H9 (cell line): Measurements from ENCODE around the gene SPRED2. TPM values are rescaled to one million over a fixed set of nuclear protein-coding genes. Genes with fewer than 3 reads are reported as not detected.

Source experiments
- DNase-seq: peaks from one replicate; pipeline ENCODE4 v3.0.0-alpha.2; 2017
- H2AFZ ChIP-seq: one replicate; pipeline ENCODE4 v1.6.1; 2013; ENCODE audit warnings: mild to moderate bottlenecking, low read length, control low read depth, moderate library complexity
- H2AK5ac ChIP-seq: 2 replicates; pipeline ENCODE4 v1.6.1; 2013; ENCODE audit warnings: low read length, control low read depth, mixed read lengths; ENCODE audit not compliant: insufficient read length
- H2BK120ac ChIP-seq: one replicate; pipeline ENCODE4 v1.6.1; 2013; ENCODE audit warnings: low read depth, mild to moderate bottlenecking, low read length, control low read depth, inconsistent platforms; ENCODE audit not compliant: poor library complexity, severe bottlenecking
- H2BK12ac ChIP-seq: 2 replicates; pipeline ENCODE4 v1.6.1; 2013; ENCODE audit warnings: low read length, control low read depth, mixed read lengths, low read depth; ENCODE audit not compliant: insufficient read length
- H2BK15ac ChIP-seq: 2 replicates; pipeline ENCODE4 v1.6.1; 2013; ENCODE audit warnings: low read depth, low read length, control low read depth
- H2BK20ac ChIP-seq: one replicate; pipeline ENCODE4 v1.6.1; 2013; ENCODE audit warnings: low read depth, mild to moderate bottlenecking, low read length, control low read depth, inconsistent platforms; ENCODE audit not compliant: poor library complexity, severe bottlenecking
- H2BK5ac ChIP-seq: 2 replicates; pipeline ENCODE4 v1.6.1; 2013; ENCODE audit warnings: low read length, control low read depth, mixed read lengths; ENCODE audit not compliant: insufficient read length
- H3K14ac ChIP-seq: 2 replicates; pipeline ENCODE4 v1.6.1; 2013; ENCODE audit warnings: low read length, control low read depth; ENCODE audit not compliant: insufficient read depth
- H3K18ac ChIP-seq: 2 replicates; pipeline ENCODE4 v1.6.1; 2013; ENCODE audit warnings: low read depth, mild to moderate bottlenecking, mixed read lengths, low read length, control low read depth; ENCODE audit not compliant: insufficient read length
- H3K23ac ChIP-seq: 2 replicates; pipeline ENCODE4 v1.6.1; 2013; ENCODE audit warnings: low read length, control low read depth, mixed read lengths, low read depth; ENCODE audit not compliant: insufficient read length
- H3K23me2 ChIP-seq: 2 replicates; pipeline ENCODE4 v1.6.1; 2013; ENCODE audit warnings: low read depth, mild to moderate bottlenecking, mixed read lengths, low read length, control low read depth; ENCODE audit not compliant: insufficient read length, poor library complexity, severe bottlenecking
- H3K27ac ChIP-seq: 2 replicates; pipeline ENCODE4 v1.5.1; 2013; ENCODE audit warnings: low read length, control low read depth, mixed read lengths, low read depth; ENCODE audit not compliant: insufficient read length
- H3K27me3 ChIP-seq: 2 replicates; pipeline ENCODE4 v1.6.1; 2013; ENCODE audit warnings: low read length, control low read depth, inconsistent platforms; ENCODE audit not compliant: insufficient read depth
- H3K4ac ChIP-seq: 2 replicates; pipeline ENCODE4 v1.6.1; 2013; ENCODE audit warnings: low read depth, mild to moderate bottlenecking, control low read depth, inconsistent platforms, low read length, moderate library complexity
- H3K4me1 ChIP-seq: 2 replicates; pipeline ENCODE4 v1.6.1; 2013; ENCODE audit warnings: low read length, control low read depth, inconsistent platforms; ENCODE audit not compliant: insufficient read depth
- H3K4me2 ChIP-seq: 2 replicates; pipeline ENCODE4 v1.6.1; 2013; ENCODE audit warnings: low read length, control low read depth, mixed read lengths; ENCODE audit not compliant: insufficient read length, insufficient read depth
- H3K56ac ChIP-seq: 2 replicates; pipeline ENCODE4 v1.6.1; 2013; ENCODE audit warnings: low read depth, mild to moderate bottlenecking, mixed read lengths, low read length, control low read depth; ENCODE audit not compliant: insufficient read length
- H3K79me1 ChIP-seq: 2 replicates; pipeline ENCODE4 v1.6.1; 2013; ENCODE audit warnings: low read depth, mild to moderate bottlenecking, moderate library complexity, low read length, control low read depth, inconsistent platforms; ENCODE audit not compliant: insufficient read depth, poor library complexity, severe bottlenecking
- H3K79me2 ChIP-seq: 2 replicates; pipeline ENCODE4 v1.6.1; 2013; ENCODE audit warnings: low read length, control low read depth, inconsistent platforms; ENCODE audit not compliant: insufficient read depth
- H3K9ac ChIP-seq: 2 replicates; pipeline ENCODE4 v1.6.1; 2013; ENCODE audit warnings: low read length, control low read depth, mixed read lengths; ENCODE audit not compliant: insufficient read length; ENCODE audit errors: extremely low read depth
- H3K9me3 ChIP-seq: one replicate; pipeline ENCODE4 v1.6.1; 2013; ENCODE audit warnings: low read depth, low read length, inconsistent platforms; ENCODE audit not compliant: control insufficient read depth
- H3T11ph ChIP-seq: one replicate; pipeline ENCODE4 v1.6.1; 2013; ENCODE audit warnings: mild to moderate bottlenecking, low read length, control low read depth, inconsistent platforms
- H4K20me1 ChIP-seq: one replicate; pipeline ENCODE4 v1.6.1; 2013; ENCODE audit not compliant: control insufficient read depth, insufficient read length, insufficient read depth
- H4K5ac ChIP-seq: 2 replicates; pipeline ENCODE4 v1.6.1; 2013; ENCODE audit warnings: low read depth, mild to moderate bottlenecking, mixed read lengths, low read length, control low read depth; ENCODE audit not compliant: insufficient read length
- H4K8ac ChIP-seq: replicated peaks from 2 replicates; pipeline ENCODE4 v1.6.1; 2013; ENCODE audit warnings: low read length, control low read depth, mixed read lengths, low read depth; ENCODE audit not compliant: insufficient read length
- H4K91ac ChIP-seq: 2 replicates; pipeline ENCODE4 v1.6.1; 2013; ENCODE audit warnings: low read depth, mild to moderate bottlenecking, moderate library complexity, mixed read lengths, low read length, control low read depth; ENCODE audit not compliant: insufficient read length
- H3K27ac Mint-ChIP-seq, 3 experiments: 2 replicates in 2 of 3; 3 replicates in 1 of 3; pipeline ENCODE4 v1.8.0; 2020 to 2021; ENCODE audit warnings: mixed read lengths in 3 of 3, mild to moderate bottlenecking in 1 of 3, moderate library complexity in 1 of 3
- H3K27me3 Mint-ChIP-seq: 2 replicates; pipeline ENCODE4 v1.8.0; 2021; ENCODE audit warnings: low read depth, mild to moderate bottlenecking, moderate library complexity, mixed read lengths
- H3K36me3 Mint-ChIP-seq, 3 experiments: 2 replicates in 2 of 3; 3 replicates in 1 of 3; pipeline ENCODE4 v1.8.0; 2020 to 2021; ENCODE audit warnings: low read depth in 3 of 3, mixed read lengths in 3 of 3; ENCODE audit not compliant: insufficient read depth in 1 of 3
- H3K4me1 Mint-ChIP-seq, 2 experiments: 2 replicates each; pipeline ENCODE4 v1.8.0; 2020; ENCODE audit warnings: mixed read lengths in 2 of 2
- H3K4me3 Mint-ChIP-seq, 2 experiments: 2 replicates in 1 of 2; 3 replicates in 1 of 2; pipeline ENCODE4 v1.8.0; 2020 to 2021; ENCODE audit warnings: mild to moderate bottlenecking in 2 of 2, mixed read lengths in 2 of 2, moderate library complexity in 1 of 2
- H3K9me3 Mint-ChIP-seq, 2 experiments: 2 replicates in 1 of 2; 3 replicates in 1 of 2; pipeline ENCODE4 v1.8.0; 2020; ENCODE audit warnings: mild to moderate bottlenecking in 2 of 2, mixed read lengths in 2 of 2, moderate library complexity in 1 of 2
- CTCF ChIP-seq: fragments of 200-600 bp; sonication (generic); conservative IDR thresholded peaks from 3 replicates; pipeline ENCODE4 v1.8.0; 2021; ENCODE audit warnings: antibody characterized with exemption, mild to moderate bottlenecking
- WGBS: extraction: QIAGEN DNeasy Blood & Tissue Kit; methylation state at CpG from one replicate; pipeline ENCODE4 v1.1.7; 2013; ENCODE audit warnings: missing lambda C conversion rate, low lambda C conversion rate, mixed read lengths; ENCODE audit not compliant: insufficient read length; ENCODE audit errors: extremely low coverage; 5-methylcytosine and 5-hydroxymethylcytosine counted together
- total RNA-seq: library from RNA; stranded (reverse); gene quantifications from 2 replicates; pipeline ENCODE4 v1.2.1, GENCODE V29; 2021

Gene SPRED2
- total RNA-seq, 1 experiment from 2014 or later, result 23.5 TPM

- Histone ChIP-seq H3K27me3 (no peaks in the 10 kb centered on the region), H3K56ac (no peak overlapping the region), H2AFZ (no peak overlapping the region), H3K79me1 (no peaks in the 10 kb centered on the region), H3K79me2 (no peaks in the 10 kb centered on the region), H3K4me2 (no peak overlapping the region), H2BK20ac (no peak overlapping the region), H3K14ac (no peak overlapping the region), H2BK5ac (no peak overlapping the region), H3K23ac (no peak overlapping the region), H3K4me1 (no peaks in the 10 kb centered on the region), H3K4ac (no peak overlapping the region), H4K91ac (no peak overlapping the region), H4K5ac (no peak overlapping the region), H4K8ac (no peak overlapping the region), H3K23me2 (no peaks in the 10 kb centered on the region), H3K18ac (no peak overlapping the region), H3T11ph (no peak overlapping the region), H2BK15ac (no peak overlapping the region), H3K27ac (no peak overlapping the region), H2BK120ac (no peak overlapping the region), H3K9me3 (no peaks in the 10 kb centered on the region), H2AK5ac (no peak overlapping the region), H3K9ac (no peak overlapping the region), H2BK12ac (no peak overlapping the region), H4K20me1 (no peaks in the 10 kb centered on the region)
- no peaks in the 10 kb centered on the region for H3K27me3 Mint-ChIP-seq
- H3K4me3 Mint-ChIP-seq, result no peak overlapping the region
- WGBS, result no CpG with 5 or more reads among the region's 5 CpGs
- H3K9me3 Mint-ChIP-seq, result no peaks in the 10 kb centered on the region
- no peak for TF ChIP-seq CTCF
- H3K27ac Mint-ChIP-seq, result no peak overlapping the region
- no peak for DNase-seq
- peaks cover 9 to 13% (median 9%) of the 10 kb centered on the region in 3 experiments; a peak in 6 of 7 replicates for H3K36me3 Mint-ChIP-seq
- H3K4me1 Mint-ChIP-seq, result no peaks in the 10 kb centered on the region
Measured at GRCh38 chr2:65319072-65319673, 113.2 kb downstream of the SPRED2 start.
